BJ (cell line): ENCODE measurements around the gene GRIN3B. TPM values are rescaled to one million over a fixed set of nuclear protein-coding genes. Genes with fewer than 3 reads are reported as not detected.

Experiments
- CTCF ChIA-PET: fragments of 350-600 bp; formaldehyde crosslinking; extraction: SDS; loops from one replicate; lab custom pipeline; 2021; ENCODE audit warnings: antibody characterized with exemption, inconsistent platforms; lab: Yijun Ruan, JAX
- POLR2A ChIA-PET: fragments of 300-600 bp; sonication (Branson Sonifier 250); formaldehyde crosslinking; extraction: SDS; loops from one replicate; lab custom pipeline; 2021; ENCODE audit warnings: antibody characterized with exemption; lab: Charles Lee
- DNase-seq: peaks from one replicate; pipeline ENCODE4 v3.0.0-alpha.2; 2011; ENCODE audit warnings: low read depth
- H3K27me3 ChIP-seq: 2 replicates; pipeline ENCODE4 v1.6.0; 2011; ENCODE audit warnings: low read length; ENCODE audit not compliant: control insufficient read depth, insufficient read depth
- H3K36me3 ChIP-seq: 2 replicates; pipeline ENCODE4 v1.5.1; 2011; ENCODE audit warnings: low read length; ENCODE audit not compliant: control insufficient read depth, insufficient read depth
- H3K4me3 ChIP-seq: 2 replicates; pipeline ENCODE4 v1.5.1; 2011; ENCODE audit warnings: low read depth, mild to moderate bottlenecking, control low read depth, low read length
- CTCF ChIP-seq: IDR thresholded peaks from 2 replicates; pipeline ENCODE4 v1.5.1; 2011; ENCODE audit warnings: low read depth, mild to moderate bottlenecking, control low read depth, inconsistent platforms, low read length, moderate library complexity; ENCODE audit not compliant: insufficient read depth
- polyA plus RNA-seq: library from polyadenylated mRNA; depleted of rRNA; stranded (reverse); fragments of >200 nt; gene quantifications from 2 replicates; pipeline ENCODE4 v1.2.3, GENCODE V29; 2011

Gene GRIN3B
- polyA plus RNA-seq, 1 experiment: 0.32 TPM

DNA sequence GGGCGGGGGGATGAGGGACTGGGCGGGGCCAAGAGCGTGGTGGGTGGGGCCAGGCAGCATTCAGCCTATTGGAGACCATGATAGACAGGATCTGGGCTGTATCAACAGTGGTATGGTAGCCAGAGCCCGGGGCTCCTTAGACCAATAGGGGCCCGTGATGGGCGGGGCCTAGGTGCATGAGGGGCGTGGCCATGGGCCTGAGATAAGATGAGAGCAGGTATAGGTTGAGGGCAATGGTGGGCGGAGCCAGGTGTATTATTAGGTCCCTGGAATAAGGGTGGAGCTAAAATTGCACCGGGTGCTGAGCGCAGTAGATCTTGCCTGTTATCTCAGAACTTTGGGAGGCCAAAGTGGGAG lies 45.0 kb downstream of the GRIN3B start:
- POLR2A ChIA-PET: no interaction called here
- CTCF ChIA-PET: no interaction called here
- Histone ChIP-seq H3K27me3 (no peaks in the 10 kb centered on the region), H3K4me3 (no peak overlapping the region), H3K36me3 (no peaks in the 10 kb centered on the region)
- TF ChIP-seq CTCF: no peak
- DNase-seq: no peak

DNA sequence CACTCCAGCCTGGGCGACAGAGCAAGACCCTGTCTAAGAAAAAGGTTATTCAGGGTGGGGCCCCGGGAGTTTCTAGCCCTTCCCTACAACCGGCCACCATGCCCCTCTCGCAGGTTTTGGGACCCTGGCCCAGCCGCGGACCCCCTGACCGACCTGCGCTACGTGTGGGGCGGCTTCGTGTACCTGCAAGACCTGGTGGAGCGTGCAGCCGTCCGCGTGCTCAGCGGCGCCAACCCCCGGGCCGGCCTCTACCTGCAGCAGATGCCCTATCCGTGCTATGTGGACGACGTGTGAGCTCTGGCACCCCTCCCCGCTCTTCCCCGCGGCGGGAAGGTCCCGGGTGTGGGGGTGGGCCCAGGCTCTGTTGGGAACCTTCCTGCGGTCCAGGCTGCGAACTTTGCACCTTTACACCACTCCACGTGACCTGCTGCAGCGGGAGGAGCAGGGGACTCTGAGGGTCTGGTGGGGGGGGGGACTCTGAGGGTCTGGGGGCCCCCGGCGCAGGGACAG lies 46.0 kb downstream of the GRIN3B start:
- H3K27me3 ChIP-seq: no peaks in the 10 kb centered on the region
- H3K4me3 ChIP-seq: no peak overlapping the region
- POLR2A ChIA-PET: no interaction called here
- H3K36me3 ChIP-seq: no peaks in the 10 kb centered on the region
- TF ChIP-seq CTCF: no peak
- CTCF ChIA-PET: no interaction called here
- no peak for DNase-seq

DNA sequence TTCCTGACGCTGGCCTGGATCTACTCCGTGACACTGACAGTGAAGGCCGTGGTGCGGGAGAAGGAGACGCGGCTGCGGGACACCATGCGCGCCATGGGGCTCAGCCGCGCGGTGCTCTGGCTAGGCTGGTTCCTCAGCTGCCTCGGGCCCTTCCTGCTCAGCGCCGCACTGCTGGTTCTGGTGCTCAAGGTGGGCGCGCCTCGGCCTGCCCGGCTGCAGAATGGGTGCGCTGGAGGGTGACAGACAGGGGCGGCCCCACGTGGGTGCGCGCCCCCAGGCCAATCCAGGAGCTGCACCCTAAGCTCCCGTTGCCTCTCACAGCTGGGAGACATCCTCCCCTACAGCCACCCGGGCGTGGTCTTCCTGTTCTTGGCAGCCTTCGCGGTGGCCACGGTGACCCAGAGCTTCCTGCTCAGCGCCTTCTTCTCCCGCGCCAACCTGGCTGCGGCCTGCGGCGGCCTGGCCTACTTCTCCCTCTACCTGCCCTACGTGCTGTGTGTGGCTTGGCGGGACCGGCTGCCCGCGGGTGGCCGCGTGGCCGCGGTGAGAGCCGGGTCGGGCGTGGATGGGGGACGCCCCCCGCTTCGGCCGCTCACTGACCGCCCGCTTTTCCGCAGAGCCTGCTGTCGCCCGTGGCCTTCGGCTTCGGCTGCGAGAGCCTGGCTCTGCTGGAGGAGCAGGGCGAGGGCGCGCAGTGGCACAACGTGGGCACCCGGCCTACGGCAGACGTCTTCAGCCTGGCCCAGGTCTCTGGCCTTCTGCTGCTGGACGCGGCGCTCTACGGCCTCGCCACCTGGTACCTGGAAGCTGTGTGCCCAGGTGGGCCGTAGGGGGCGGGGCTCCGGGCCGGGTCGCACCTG lies 46.8 kb downstream of the GRIN3B start:
- TF ChIP-seq CTCF: no peak
- CTCF ChIA-PET: interaction anchor here (0.7 kb wide), 1 partner anchor 65 kb away, joined by 4 read pairs; no protein-coding TSS in a partner anchor
- H3K27me3 ChIP-seq: no peaks in the 10 kb centered on the region
- POLR2A ChIA-PET: no interaction called here
- H3K36me3 ChIP-seq: no peaks in the 10 kb centered on the region
- H3K4me3 ChIP-seq: no peak overlapping the region
- no peak for DNase-seq

- no peak for DNase-seq
- ChIA-PET POLR2A (no interaction called here), CTCF (no interaction called here)
- Histone ChIP-seq H3K4me3 (no peak overlapping the region), H3K36me3 (no peaks in the 10 kb centered on the region), H3K27me3 (no peaks in the 10 kb centered on the region)
- TF ChIP-seq CTCF: no peak
Measured at GRCh38 chr19:1047696-1048147, 47.5 kb downstream of the GRIN3B start.

- POLR2A ChIA-PET: no interaction called here
- no peaks in the 10 kb centered on the region for H3K36me3 ChIP-seq
- no peak for TF ChIP-seq CTCF
- DNase-seq: no peak
- no peaks in the 10 kb centered on the region for H3K27me3 ChIP-seq
- no peak overlapping the region for H3K4me3 ChIP-seq
- CTCF ChIA-PET: interaction anchor here (0.8 kb wide), 1 partner anchor 17 kb away, joined by 3 read pairs; no protein-coding TSS in a partner anchor
Measured at GRCh38 chr19:1049106-1049505, 48.9 kb downstream of the GRIN3B start.
